Right lung (tissue), 5 donors: Measurements from ENCODE around the gene DLX2. TPM values are rescaled to one million over a fixed set of nuclear protein-coding genes. Genes with fewer than 3 reads are reported as not detected.
A peak's percentile ranks its signal among the peaks of the same experiment; 100 is the strongest.
"Not testable (repeated sequence)": the region's sequence is repeated elsewhere in the genome, so short reads cannot be mapped to it uniquely, and the experiment has no call there.

Source experiments
- DNase-seq, 2 donors: peaks; one replicate each; pipeline ENCODE4 v3.0.0-alpha.2; 2013
- polyA plus RNA-seq, 5 donors: library from polyadenylated mRNA; unstranded; fragments of 120-200 nt; gene quantifications; one replicate each; pipeline versions ENCODE4 v1.2.1 to v1.2.3, GENCODE V29; 2013; ENCODE audit warnings: inconsistent platforms in 1 of 5, low replicate concordance in 1 of 5; ENCODE audit not compliant: insufficient read length in 5 of 5, insufficient read depth in 1 of 5

Gene DLX2
- polyA plus RNA-seq, 5 donors, result not detected

GRCh38 chr2:172083628-172084394 is 18.9 kb downstream of the DLX2 start:
- peak in 1 of 2 donors; percentile 15 for DNase-seq

GRCh38 chr2:172082944-172083627 is 19.6 kb downstream of the DLX2 start:
- DNase-seq, result peak in 1 of 2 donors; percentile 5

GRCh38 chr2:172082105-172082943 is 20.4 kb downstream of the DLX2 start:
- DNase-seq, result peak in 1 of 2 donors; percentile 8

- peak in 1 of 2 donors; percentile 27 for DNase-seq
Measured at GRCh38 chr2:172081221-172082022, 21.3 kb downstream of the DLX2 start.

GRCh38 chr2:172080641-172081220 is 22.0 kb downstream of the DLX2 start:
- peak in 1 of 2 donors; percentile 8 for DNase-seq

GRCh38 chr2:172079838-172080640 is 22.7 kb downstream of the DLX2 start:
- DNase-seq, result peak in 1 of 2 donors; percentile 4

- DNase-seq, result no peak
Measured at GRCh38 chr2:172079416-172079815, 23.3 kb downstream of the DLX2 start.

- DNase-seq, result no peak
Measured at GRCh38 chr2:172074254-172074653, 28.4 kb downstream of the DLX2 start.

- no peak for DNase-seq
Measured at GRCh38 chr2:172073518-172073917, 29.2 kb downstream of the DLX2 start.

GRCh38 chr2:172072706-172073105 is 30.0 kb downstream of the DLX2 start:
- no peak for DNase-seq

GRCh38 chr2:172072303-172072702 is 30.4 kb downstream of the DLX2 start:
- no peak for DNase-seq

GRCh38 chr2:172070936-172071335 is 31.8 kb downstream of the DLX2 start:
- DNase-seq, result no peak

GRCh38 chr2:172067905-172068304 is 34.8 kb downstream of the DLX2 start:
- DNase-seq, result not testable (repeated sequence)

- DNase-seq, result no peak
Measured at GRCh38 chr2:172066394-172066886, 36.3 kb downstream of the DLX2 start.

GRCh38 chr2:172065111-172065510 is 37.6 kb downstream of the DLX2 start:
- DNase-seq, result no peak

- DNase-seq, result no peak
Measured at GRCh38 chr2:172063446-172063845, 39.3 kb downstream of the DLX2 start.

- DNase-seq, result no peak
Measured at GRCh38 chr2:172062402-172063004, 40.2 kb downstream of the DLX2 start.

- not testable (repeated sequence) for DNase-seq
Measured at GRCh38 chr2:172060118-172060517, 42.6 kb downstream of the DLX2 start.

- no peak for DNase-seq
Measured at GRCh38 chr2:172058660-172059059, 44.0 kb downstream of the DLX2 start.
